SK-N-MC (cell line): Measurements from ENCODE around the gene CNTN2.

Experiments used
- EZH2 ChIP-seq: fragments of 200-600 bp; sonication (generic); IDR thresholded peaks from one replicate; pipeline ENCODE4 v1.6.1; 2017; ENCODE audit warnings: antibody characterized with exemption
- FOXP2 ChIP-seq: optimal IDR thresholded peaks from 2 replicates; pipeline ENCODE3; 2011; ENCODE audit warnings: mild to moderate bottlenecking, moderate library complexity; ENCODE audit not compliant: insufficient read depth; ENCODE audit errors: extremely low read length, control extremely low read depth
- POLR2AphosphoS5 ChIP-seq: IDR thresholded peaks from 2 replicates; pipeline ENCODE4 v1.6.1; 2012; ENCODE audit warnings: mild to moderate bottlenecking, low read depth, low read length, borderline replicate concordance

DNA sequence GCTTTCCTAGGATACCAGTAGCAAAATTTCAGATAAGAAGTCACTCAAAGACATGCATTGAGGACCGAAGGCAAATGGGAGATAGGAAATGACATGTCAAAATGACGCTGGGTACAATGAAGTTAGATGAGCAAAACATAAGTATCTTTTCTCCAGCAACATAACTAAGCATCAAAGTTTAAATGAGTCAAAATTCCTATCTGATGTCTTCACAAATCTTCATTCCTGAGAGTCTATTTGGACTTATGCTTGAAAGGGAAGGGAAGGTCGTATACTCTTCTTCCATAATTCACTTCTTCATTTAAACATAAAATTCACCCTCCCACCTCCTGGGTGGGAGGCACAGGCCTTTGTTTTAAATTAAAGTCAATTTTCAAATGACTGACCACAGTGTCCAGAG, 45.3 kb downstream of the CNTN2 start:
- TF ChIP-seq EZH2 (no peak), POLR2AphosphoS5 (no peak), FOXP2 (no peak)
